GM21529 (cell line): ENCODE results near the gene PKP1.
A peak's percentile ranks its signal among the peaks of the same experiment; 100 is the strongest.

Experiments
- ATAC-seq: cut with Tn5 transposase; IDR thresholded peaks from one replicate; pipeline ENCODE4 v1.9.1; 2021; ENCODE audit not compliant: unreplicated experiment

The PKP1 gene

GRCh38 chr1:201364808-201365105 is 81.5 kb downstream of the PKP1 start:
- ATAC-seq: no peak

DNA sequence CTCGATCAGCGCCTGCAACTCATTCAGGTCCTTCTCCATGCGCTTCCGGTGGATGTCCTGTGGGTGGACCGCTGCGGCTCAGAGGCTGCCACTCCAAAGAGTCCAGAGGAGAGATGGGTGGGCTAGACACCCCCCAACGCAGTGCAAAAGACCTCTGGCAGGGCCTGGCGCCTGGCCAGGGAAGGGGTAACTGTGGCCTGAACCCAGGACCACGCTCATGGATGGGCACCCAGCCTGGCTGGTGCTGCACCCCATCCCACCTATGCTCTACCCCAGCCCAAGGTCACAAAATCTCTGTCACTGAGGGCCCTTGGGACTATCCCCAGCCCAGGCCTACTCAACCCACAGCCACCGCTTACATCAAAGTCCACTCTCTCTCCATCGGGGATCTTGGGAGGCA is 81.9 kb downstream of the PKP1 start:
- ATAC-seq: no peak

- ATAC-seq: no peak
These were observed 83.4 kb downstream of the PKP1 start for GRCh38 chr1:201366696-201367095.

DNA sequence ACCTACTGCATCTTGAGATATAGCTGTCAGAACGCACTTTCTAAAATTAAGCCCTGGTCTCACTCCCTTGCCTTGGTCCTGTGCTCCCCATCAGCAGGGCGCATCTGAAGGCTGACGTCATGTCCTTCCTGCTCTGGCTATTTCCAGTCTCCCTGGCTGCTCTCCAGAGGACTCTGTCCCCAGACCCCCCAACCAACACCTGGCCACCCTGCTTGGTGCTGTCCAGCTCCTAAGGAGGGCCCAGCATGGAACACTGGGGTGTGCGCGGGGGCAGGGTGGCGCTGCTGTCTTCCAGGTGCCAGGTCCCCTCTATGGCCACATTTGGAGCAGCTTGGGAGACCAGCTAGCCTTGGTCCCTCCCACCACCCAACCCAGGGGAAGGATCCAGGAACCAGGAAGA is 85.9 kb downstream of the PKP1 start:
- ATAC-seq: no peak

- ATAC-seq: no peak
These were observed 87.2 kb downstream of the PKP1 start for GRCh38 chr1:201370500-201370899.

DNA sequence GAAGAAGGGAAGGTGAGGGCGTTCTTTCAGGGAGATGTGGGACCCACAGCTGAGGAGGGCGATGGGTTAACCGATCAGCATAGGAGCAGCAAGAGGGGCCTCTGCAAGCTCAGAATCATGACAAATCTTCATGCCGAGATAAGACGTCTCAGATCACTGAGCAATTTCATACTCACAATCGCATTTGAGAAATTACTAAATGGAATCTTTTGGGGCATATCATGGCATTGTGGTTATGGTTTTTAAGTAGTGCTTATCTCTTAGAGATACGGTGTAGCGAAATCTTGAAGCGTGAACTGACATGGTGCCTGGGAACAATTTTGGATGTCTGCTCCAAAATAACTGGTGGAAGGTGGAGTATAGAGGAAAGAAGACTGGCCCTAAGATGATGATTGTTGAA is 88.0 kb downstream of the PKP1 start:
- ATAC-seq: no peak

GRCh38 chr1:201371792-201372191 is 88.5 kb downstream of the PKP1 start:
- no peak for ATAC-seq

DNA sequence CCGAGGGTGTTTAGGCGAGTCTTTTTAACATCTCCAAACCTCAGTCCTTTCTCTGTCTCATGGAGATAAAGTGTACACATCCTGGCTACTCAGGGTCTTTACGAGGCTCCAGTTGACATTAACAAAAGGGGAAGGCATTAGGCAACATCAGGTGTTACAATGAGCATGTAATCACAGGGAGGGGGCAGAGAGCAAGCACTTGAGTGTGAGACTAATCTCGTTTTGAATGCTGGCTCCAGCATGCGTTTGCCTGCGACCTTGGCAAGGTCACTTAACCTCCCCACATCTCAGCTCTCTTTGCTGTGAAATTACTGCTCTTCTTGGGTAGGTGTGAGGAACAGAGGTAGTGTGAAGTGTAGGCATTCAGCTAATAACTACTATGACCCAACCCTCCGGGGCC is 91.1 kb downstream of the PKP1 start:
- ATAC-seq: no peak

- ATAC-seq: no peak
These were observed 91.9 kb downstream of the PKP1 start for GRCh38 chr1:201375169-201375568.

GRCh38 chr1:201376107-201376463 is 92.8 kb downstream of the PKP1 start:
- ATAC-seq: no peak

- peak; percentile 70 for ATAC-seq
These were observed 93.4 kb downstream of the PKP1 start for GRCh38 chr1:201376464-201377374.

- no peak for ATAC-seq
These were observed 94.3 kb downstream of the PKP1 start, which contains the start of gene TNNT2 for GRCh38 chr1:201377611-201378092. Gene TNNT2 (minus strand): TSS chr1:201377680. CDS start chr1:201373254, 4,426 bp downstream.

GRCh38 chr1:201378804-201379203 is 95.5 kb downstream of the PKP1 start:
- no peak for ATAC-seq

GRCh38 chr1:201379733-201380242 is 96.5 kb downstream of the PKP1 start:
- ATAC-seq: no peak

GRCh38 chr1:201381130-201381529 is 97.8 kb downstream of the PKP1 start:
- no peak for ATAC-seq
